A549 (cell line): Measurements from ENCODE around the gene MTSS2. TPM values are rescaled to one million over a fixed set of nuclear protein-coding genes. Genes with fewer than 3 reads are reported as not detected.

Source experiments
- ATAC-seq, 2 experiments: fragments of 200-7000 bp in 1 of 2; fragments of >200 bp in 1 of 2; cut with Nextera tagmentation in 1 of 2; cut with Tn5 transposase in 1 of 2; 3 replicates each; pipeline versions ENCODE4 v1.8.0 to v1.9.1; 2018 to 2020; ENCODE audit warnings: mild to moderate bottlenecking in 1 of 2, moderate library complexity in 1 of 2
- CTCF ChIA-PET: fragments of 300-600 bp; sonication (Branson Sonifier 250); formaldehyde crosslinking; extraction: SDS; loops from one replicate; lab custom pipeline; 2021; ENCODE audit warnings: antibody characterized with exemption, inconsistent platforms; lab: Yijun Ruan, JAX
- POLR2A ChIA-PET: fragments of 350-600 bp; formaldehyde crosslinking; extraction: SDS; loops from one replicate; lab custom pipeline; 2021; ENCODE audit warnings: antibody characterized with exemption, inconsistent platforms; lab: Yijun Ruan, JAX
- DNase-seq, 2 experiments: peaks; one replicate each; pipeline versions ENCODE4 v3.0.0 to v3.0.0-alpha.2; 2011 to 2016; ENCODE audit warnings: low read depth in 1 of 2, low spot score in 1 of 2
- FAIRE-seq: peaks from 2 replicates; lab custom pipeline; 2011; peaks lifted over from hg19 to GRCh38; lab: Jason Lieb, UNC
- H3K27ac ChIP-seq, 2 experiments: fragments of >200 bp; sonication (Bioruptor Twin); formaldehyde crosslinking; 3 replicates each; pipeline ENCODE4 v1.5.1; 2016 to 2017
- H3K4me1 ChIP-seq: fragments of >200 bp; sonication (Bioruptor Twin); formaldehyde crosslinking; 3 replicates; pipeline ENCODE4 v1.6.1; 2016
- H3K4me2 ChIP-seq: fragments of >200 bp; sonication (Bioruptor Twin); formaldehyde crosslinking; 3 replicates; pipeline ENCODE4 v1.6.1; 2016
- H3K4me3 ChIP-seq: fragments of >200 bp; sonication (Bioruptor Twin); formaldehyde crosslinking; 3 replicates; pipeline ENCODE4 v1.5.1; 2016
- H3K9me3 ChIP-seq: fragments of >200 bp; sonication (Bioruptor Twin); formaldehyde crosslinking; 3 replicates; pipeline ENCODE4 v1.6.1; 2016
- CBX2 ChIP-seq: fragments of 200-600 bp; sonication (generic); IDR thresholded peaks from 2 replicates; pipeline ENCODE4 v1.6.1; 2016; ENCODE audit warnings: low read depth, mild to moderate bottlenecking, borderline replicate concordance
- CBX8 ChIP-seq: fragments of 200-600 bp; sonication (generic); IDR thresholded peaks from 2 replicates; pipeline ENCODE4 v1.6.1; 2016
- ESRRA ChIP-seq: fragments of 150-350 bp; IDR thresholded peaks from 2 replicates; pipeline ENCODE4 v1.6.1; 2014; ENCODE audit warnings: mild to moderate bottlenecking, low read length, borderline replicate concordance
- FOSL2 ChIP-seq, 2 experiments: fragments of 450-650 bp in 1 of 2; fragments of >200 bp in 1 of 2; sonication (Bioruptor Twin) in 1 of 2; formaldehyde crosslinking; IDR thresholded peaks; 2 replicates each; pipeline versions ENCODE4 v1.5.0 to v1.6.1; 2016 to 2020; ENCODE audit warnings: mild to moderate bottlenecking in 1 of 2, moderate library complexity in 1 of 2
- FOXS1 ChIP-seq: fragments of 250-450 bp; sonication (Bioruptor Pico); IDR thresholded peaks from 2 replicates; pipeline ENCODE4 v1.5.0; 2020; ENCODE audit warnings: mild to moderate bottlenecking, moderate library complexity
- HEYL ChIP-seq: fragments of 250-450 bp; sonication (Bioruptor Pico); IDR thresholded peaks from 2 replicates; pipeline ENCODE4 v1.8.0; 2021; ENCODE audit warnings: mild to moderate bottlenecking, moderate library complexity
- HOXA7 ChIP-seq: fragments of 250-450 bp; sonication (Bioruptor Pico); IDR thresholded peaks from 2 replicates; pipeline ENCODE4 v1.5.0; 2020; ENCODE audit warnings: mild to moderate bottlenecking, moderate library complexity
- MAFK ChIP-seq: fragments of 450-650 bp; IDR thresholded peaks from 2 replicates; pipeline ENCODE4 v1.6.1; 2014; ENCODE audit not compliant: partially characterized antibody
- MAZ ChIP-seq: fragments of 150-350 bp; IDR thresholded peaks from 2 replicates; pipeline ENCODE4 v1.6.1; 2014; ENCODE audit warnings: antibody characterized with exemption, low read depth, low read length, borderline replicate concordance
- MYC ChIP-seq: IDR thresholded peaks from 2 replicates; pipeline ENCODE4 v1.6.1; 2012; ENCODE audit warnings: mild to moderate bottlenecking, inconsistent platforms, low read length, improper control_type of control experiment, borderline replicate concordance
- NFE2L2 ChIP-seq: fragments of 150-350 bp; conservative IDR thresholded peaks from 2 replicates; pipeline ENCODE4 v1.6.1; 2014; ENCODE audit warnings: low read length
- NPAS2 ChIP-seq: fragments of 250-450 bp; sonication (Bioruptor Pico); IDR thresholded peaks from 2 replicates; pipeline ENCODE4 v1.8.0; 2022; ENCODE audit warnings: mild to moderate bottlenecking, moderate library complexity, borderline replicate concordance
- REST ChIP-seq: fragments of 200-600 bp; sonication (generic); IDR thresholded peaks from 2 replicates; pipeline ENCODE4 v1.6.1; 2016; ENCODE audit warnings: antibody characterized with exemption, mild to moderate bottlenecking, moderate library complexity
- RFX5 ChIP-seq: fragments of 450-650 bp; IDR thresholded peaks from 2 replicates; pipeline ENCODE4 v1.7.1; 2014; ENCODE audit warnings: antibody characterized with exemption, mild to moderate bottlenecking, moderate library complexity
- TP53 ChIP-seq: fragments of 250-450 bp; sonication (Bioruptor Pico); IDR thresholded peaks from 2 replicates; pipeline ENCODE4 v1.5.0; 2021; ENCODE audit warnings: mild to moderate bottlenecking, moderate library complexity
- USF2 ChIP-seq: fragments of 450-650 bp; IDR thresholded peaks from 2 replicates; pipeline ENCODE4 v1.6.1; 2014; ENCODE audit warnings: antibody characterized with exemption
- ZNF302 ChIP-seq: fragments of 250-450 bp; sonication (Bioruptor Pico); IDR thresholded peaks from 2 replicates; pipeline ENCODE4 v1.9.0; 2021; ENCODE audit warnings: inconsistent platforms, mild to moderate bottlenecking, moderate library complexity
- WGBS: methylation state at CpG from one replicate; pipeline ENCODE4 v1.1.6; 2017; ENCODE audit errors: missing lambda C conversion rate; 5-methylcytosine and 5-hydroxymethylcytosine counted together
- polyA plus RNA-seq, 4 experiments: library from polyadenylated mRNA; depleted of rRNA in 3 of 4; stranded (reverse); fragments of >200 nt; fragmentation: RNase III in 1 of 4; extraction: RNeasy Plus Mini Kit Qiagen cat#74134 plus additional on column Dnase treatment in 1 of 4; gene quantifications; 2 replicates in 3 of 4; 3 replicates in 1 of 4; pipeline ENCODE4 v1.2.3, GENCODE V29; 2011 to 2017
- TF ChIP-seq, protein P1 (sequence below): fragments of 250-450 bp; sonication (Bioruptor Pico); IDR thresholded peaks from 2 replicates; pipeline ENCODE4 v1.5.0; 2020; ENCODE audit warnings: low read depth, mild to moderate bottlenecking, moderate library complexity
- TF ChIP-seq, protein P2 (sequence below): fragments of >200 bp; sonication (Bioruptor Twin); formaldehyde crosslinking; IDR thresholded peaks from 3 replicates; pipeline ENCODE4 v1.5.1; 2016

The MTSS2 gene
- polyA plus RNA-seq, 2 of the 4 experiments (the other 2 are of a cell fraction) = 13.1 to 27.1 TPM

GRCh38 chr16:70688246-70688742 is 2.4 kb upstream of the MTSS2 start (continued):
- TF ChIP-seq REST (no peak), TP53 (CRISPR knock-in tag) (no peak), NPAS2 (no peak), HEYL (no peak)
- TF ChIP-seq, protein P1, sequence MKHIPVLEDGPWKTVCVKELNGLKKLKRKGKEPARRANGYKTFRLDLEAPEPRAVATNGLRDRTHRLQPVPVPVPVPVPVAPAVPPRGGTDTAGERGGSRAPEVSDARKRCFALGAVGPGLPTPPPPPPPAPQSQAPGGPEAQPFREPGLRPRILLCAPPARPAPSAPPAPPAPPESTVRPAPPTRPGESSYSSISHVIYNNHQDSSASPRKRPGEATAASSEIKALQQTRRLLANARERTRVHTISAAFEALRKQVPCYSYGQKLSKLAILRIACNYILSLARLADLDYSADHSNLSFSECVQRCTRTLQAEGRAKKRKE (CRISPR knock-in tag) = no peak

- Histone ChIP-seq H3K27ac (peak overlapping the region; percentile 92 to 97; a peak in 4 of 6 replicates), H3K4me2 (no peak overlapping the region)
- FAIRE-seq = no peak
Observed at GRCh38 chr16:70687671-70688245, 1.9 kb upstream of the MTSS2 start.

More at GRCh38 chr16:70687671-70688245, 1.9 kb upstream of the MTSS2 start:
- H3K9me3 ChIP-seq = no peaks in the 10 kb centered on the region
- ChIA-PET CTCF (interaction anchor here (1.2 to 23.4 kb wide), 9 partner anchors 8 to 84 kb away, joined by 3 to 463 read pairs (median 8); no protein-coding TSS in a partner anchor), POLR2A (interaction anchor here (0.6 to 1.5 kb wide), 3 partner anchors 51 to 84 kb away, joined by 3 to 4 read pairs (median 3); no protein-coding TSS in a partner anchor)
- DNase-seq = no peak
- WGBS = 94% methylated on average over 16 of the region's 18 CpGs
- no peak for TF ChIP-seq CBX2
- TF ChIP-seq, protein P2, sequence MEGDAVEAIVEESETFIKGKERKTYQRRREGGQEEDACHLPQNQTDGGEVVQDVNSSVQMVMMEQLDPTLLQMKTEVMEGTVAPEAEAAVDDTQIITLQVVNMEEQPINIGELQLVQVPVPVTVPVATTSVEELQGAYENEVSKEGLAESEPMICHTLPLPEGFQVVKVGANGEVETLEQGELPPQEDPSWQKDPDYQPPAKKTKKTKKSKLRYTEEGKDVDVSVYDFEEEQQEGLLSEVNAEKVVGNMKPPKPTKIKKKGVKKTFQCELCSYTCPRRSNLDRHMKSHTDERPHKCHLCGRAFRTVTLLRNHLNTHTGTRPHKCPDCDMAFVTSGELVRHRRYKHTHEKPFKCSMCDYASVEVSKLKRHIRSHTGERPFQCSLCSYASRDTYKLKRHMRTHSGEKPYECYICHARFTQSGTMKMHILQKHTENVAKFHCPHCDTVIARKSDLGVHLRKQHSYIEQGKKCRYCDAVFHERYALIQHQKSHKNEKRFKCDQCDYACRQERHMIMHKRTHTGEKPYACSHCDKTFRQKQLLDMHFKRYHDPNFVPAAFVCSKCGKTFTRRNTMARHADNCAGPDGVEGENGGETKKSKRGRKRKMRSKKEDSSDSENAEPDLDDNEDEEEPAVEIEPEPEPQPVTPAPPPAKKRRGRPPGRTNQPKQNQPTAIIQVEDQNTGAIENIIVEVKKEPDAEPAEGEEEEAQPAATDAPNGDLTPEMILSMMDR = no peak
- TF ChIP-seq MAZ = no peak
- no peak for TF ChIP-seq NFE2L2
- TF ChIP-seq HOXA7 (CRISPR knock-in tag) = no peak
- TF ChIP-seq USF2 = no peak
- no peak for TF ChIP-seq FOXS1 (CRISPR knock-in tag)
- no peak for TF ChIP-seq ESRRA
- no peak for TF ChIP-seq RFX5
- TF ChIP-seq MAFK = no peak
- TF ChIP-seq MYC = no peak
- TF ChIP-seq CBX8 = no peak
- no peak for TF ChIP-seq FOSL2 (IDR thresholded peaks at IDR 0.05)
- no peak for TF ChIP-seq FOSL2 (CRISPR knock-in tag; IDR thresholded peaks at IDR 0.05)
- no peak for TF ChIP-seq ZNF302 (CRISPR knock-in tag)
- H3K4me3 ChIP-seq = no peak overlapping the region
- no peak for ATAC-seq
- H3K4me1 ChIP-seq = peaks cover 84% of the 10 kb centered on the region
